ENCODE results near the gene HIGD1C.

The HIGD1C gene

DNA sequence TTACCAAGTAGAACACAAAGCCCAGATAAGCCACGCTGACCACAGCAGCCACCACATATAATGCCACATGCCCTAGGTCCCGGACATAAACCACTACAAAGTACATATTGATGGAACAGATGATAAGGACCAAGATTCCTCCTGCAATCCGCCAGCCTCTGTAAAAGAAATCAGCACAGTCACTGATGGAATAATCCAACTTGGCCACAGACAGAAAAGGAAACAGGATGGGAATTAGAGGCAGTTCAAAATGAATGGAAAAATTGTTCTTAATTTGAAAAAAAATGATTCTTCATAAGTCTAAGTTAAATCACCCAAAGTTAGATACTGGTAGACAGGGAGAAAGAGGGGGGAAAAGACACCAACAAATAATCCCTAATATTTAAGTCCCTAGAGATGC is 38.4 kb downstream of the HIGD1C start:
- DNase-seq (ENCODE audit: low read depth), result no peak
- H3K4me3 ChIP-seq (ENCODE audit: low read length), result no peak overlapping the region
- TF ChIP-seq, protein P1, sequence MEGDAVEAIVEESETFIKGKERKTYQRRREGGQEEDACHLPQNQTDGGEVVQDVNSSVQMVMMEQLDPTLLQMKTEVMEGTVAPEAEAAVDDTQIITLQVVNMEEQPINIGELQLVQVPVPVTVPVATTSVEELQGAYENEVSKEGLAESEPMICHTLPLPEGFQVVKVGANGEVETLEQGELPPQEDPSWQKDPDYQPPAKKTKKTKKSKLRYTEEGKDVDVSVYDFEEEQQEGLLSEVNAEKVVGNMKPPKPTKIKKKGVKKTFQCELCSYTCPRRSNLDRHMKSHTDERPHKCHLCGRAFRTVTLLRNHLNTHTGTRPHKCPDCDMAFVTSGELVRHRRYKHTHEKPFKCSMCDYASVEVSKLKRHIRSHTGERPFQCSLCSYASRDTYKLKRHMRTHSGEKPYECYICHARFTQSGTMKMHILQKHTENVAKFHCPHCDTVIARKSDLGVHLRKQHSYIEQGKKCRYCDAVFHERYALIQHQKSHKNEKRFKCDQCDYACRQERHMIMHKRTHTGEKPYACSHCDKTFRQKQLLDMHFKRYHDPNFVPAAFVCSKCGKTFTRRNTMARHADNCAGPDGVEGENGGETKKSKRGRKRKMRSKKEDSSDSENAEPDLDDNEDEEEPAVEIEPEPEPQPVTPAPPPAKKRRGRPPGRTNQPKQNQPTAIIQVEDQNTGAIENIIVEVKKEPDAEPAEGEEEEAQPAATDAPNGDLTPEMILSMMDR (IDR thresholded peaks at IDR 0.05; ENCODE audit: insufficient read depth, low read depth, low read length, missing control alignments), result no peak

DNA sequence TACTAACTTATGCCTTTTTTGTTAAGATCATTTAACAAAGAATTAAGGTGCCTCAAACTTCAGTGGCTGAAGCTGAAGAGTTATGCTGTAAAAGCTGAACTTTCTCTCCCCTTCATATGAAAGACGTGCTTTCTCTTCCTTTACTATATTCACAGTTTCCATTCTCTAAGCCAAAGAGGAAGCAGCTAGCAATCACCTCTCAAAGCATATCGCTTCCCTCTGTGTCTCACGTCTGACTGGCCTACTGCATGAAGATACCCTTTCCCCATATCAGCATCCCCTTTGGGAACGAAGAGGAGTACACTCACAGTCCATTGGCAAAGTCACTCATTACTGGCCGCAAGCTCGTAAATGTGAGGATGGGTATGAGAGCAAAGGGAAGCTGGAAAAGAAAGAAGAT is 38.9 kb downstream of the HIGD1C start:
- DNase-seq (ENCODE audit: low read depth), result no peak
- H3K4me3 ChIP-seq (ENCODE audit: low read length), result no peak overlapping the region
- TF ChIP-seq, protein P1 (IDR thresholded peaks at IDR 0.05; ENCODE audit: insufficient read depth, low read depth, low read length, missing control alignments), result no peak

DNA sequence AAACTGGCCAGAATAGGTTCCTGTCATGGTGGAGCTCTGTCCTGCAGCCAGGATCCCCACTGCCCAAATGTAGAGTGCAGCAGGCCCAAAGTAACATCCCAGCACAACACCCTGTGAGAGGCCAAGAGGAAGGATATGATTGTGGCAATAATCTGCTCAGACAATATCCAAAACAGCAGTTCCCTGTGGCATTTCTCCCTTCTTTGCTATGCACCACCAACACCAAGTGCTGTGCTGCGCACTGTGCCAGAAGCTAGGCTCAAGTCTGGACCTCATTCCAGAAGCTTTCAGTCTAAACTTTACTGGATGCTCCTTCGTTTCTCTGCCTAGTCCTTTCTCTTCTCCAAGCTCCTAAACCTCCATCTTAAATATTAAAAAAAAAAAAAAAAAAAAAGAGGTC is 40.5 kb downstream of the HIGD1C start:
- no peak overlapping the region for H3K4me3 ChIP-seq (ENCODE audit: low read length)
- DNase-seq (ENCODE audit: low read depth), result no peak
- TF ChIP-seq, protein P1 (IDR thresholded peaks at IDR 0.05; ENCODE audit: insufficient read depth, low read depth, low read length, missing control alignments), result no peak

DNA sequence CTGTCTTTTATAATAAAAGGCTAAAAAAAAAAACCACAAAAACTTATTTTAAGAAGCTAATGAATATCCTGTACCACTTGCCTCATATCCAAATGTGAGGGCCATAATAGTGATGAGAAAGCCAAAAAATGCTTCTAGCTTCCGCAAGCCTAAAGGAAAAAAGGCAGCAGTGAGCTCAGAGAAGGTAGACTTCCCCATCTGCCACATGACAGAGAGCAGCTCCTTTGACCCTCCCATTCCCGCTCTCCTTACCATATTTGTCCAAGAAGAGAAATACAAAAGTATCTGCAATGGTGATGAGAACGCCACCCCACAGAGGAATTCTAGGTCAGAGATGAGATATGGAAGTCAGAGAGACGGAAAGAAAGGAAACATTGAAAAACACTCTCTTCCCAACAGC is 46.7 kb downstream of the HIGD1C start:
- TF ChIP-seq, protein P1 (IDR thresholded peaks at IDR 0.05; ENCODE audit: insufficient read depth, low read depth, low read length, missing control alignments), result no peak
- no peak overlapping the region for H3K4me3 ChIP-seq (ENCODE audit: low read length)
- DNase-seq (ENCODE audit: low read depth), result no peak

DNA sequence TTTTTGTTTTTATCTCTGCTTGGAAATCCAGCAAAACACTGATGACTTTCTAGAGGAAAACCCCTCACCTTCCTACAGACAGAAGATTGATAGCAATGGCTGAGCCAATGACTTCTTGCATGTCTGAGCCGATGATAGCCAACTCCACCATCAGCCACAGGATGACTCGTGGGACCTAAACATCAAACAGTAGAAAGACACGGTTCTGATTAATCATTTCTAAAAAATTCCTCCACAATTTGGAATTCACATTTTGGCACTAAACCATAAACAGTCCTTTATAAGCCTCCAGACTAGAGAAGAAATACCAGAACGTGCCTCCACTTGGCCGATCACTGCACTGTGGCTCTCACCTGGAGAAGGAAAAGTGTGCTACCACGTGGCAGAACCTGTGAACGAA is 47.9 kb downstream of the HIGD1C start:
- H3K4me3 ChIP-seq (ENCODE audit: low read length), result no peak overlapping the region
- TF ChIP-seq, protein P1 (IDR thresholded peaks at IDR 0.05; ENCODE audit: insufficient read depth, low read depth, low read length, missing control alignments), result no peak
- peak; percentile 36 for DNase-seq (ENCODE audit: low read depth)

DNA sequence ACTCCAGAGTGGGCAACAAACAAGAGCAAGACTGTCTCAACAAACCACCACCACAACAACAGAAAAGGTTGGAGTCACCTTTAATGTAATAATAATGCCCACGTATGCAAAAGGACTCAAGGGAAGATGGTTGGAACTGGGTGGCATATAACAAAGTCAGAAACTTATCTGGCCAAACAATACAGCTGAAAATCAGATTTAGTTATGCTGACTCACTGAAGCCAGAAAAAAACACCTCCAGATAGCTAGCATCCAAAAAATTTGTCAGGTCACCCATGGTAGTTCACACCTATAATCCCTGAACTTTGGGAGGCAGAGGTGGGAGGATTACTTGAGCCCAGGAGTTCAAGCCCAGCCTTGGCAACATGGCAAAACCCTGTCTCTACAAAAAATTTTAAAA is 49.5 kb downstream of the HIGD1C start:
- TF ChIP-seq, protein P1 (IDR thresholded peaks at IDR 0.05; ENCODE audit: insufficient read depth, low read depth, low read length, missing control alignments), result no peak
- no peak overlapping the region for H3K4me3 ChIP-seq (ENCODE audit: low read length)
- DNase-seq (ENCODE audit: low read depth), result no peak

DNA sequence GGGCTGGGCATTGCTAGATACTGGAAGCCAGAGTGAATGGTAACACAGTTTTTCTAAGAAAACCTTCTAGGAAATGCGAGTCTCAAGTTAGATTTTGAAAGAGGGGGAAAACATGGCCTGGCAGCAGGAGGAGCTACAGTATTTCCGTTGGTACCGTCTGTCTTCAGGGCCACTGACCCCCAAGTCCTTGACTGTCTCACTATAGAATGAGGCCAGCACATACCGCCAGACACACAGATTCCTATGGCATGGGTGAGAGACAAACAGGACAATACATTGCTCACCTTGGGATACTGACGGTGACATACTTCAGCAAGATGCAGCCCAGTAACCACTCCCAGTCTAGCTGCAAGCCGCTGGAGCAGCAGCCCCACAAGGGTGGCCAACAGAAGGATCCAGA is 52.2 kb downstream of the HIGD1C start:
- DNase-seq (ENCODE audit: low read depth), result no peak
- no peak overlapping the region for H3K4me3 ChIP-seq (ENCODE audit: low read length)
- TF ChIP-seq, protein P1 (IDR thresholded peaks at IDR 0.05; ENCODE audit: insufficient read depth, low read depth, low read length, missing control alignments), result no peak
